CD4-positive, CD25-positive, alpha-beta regulatory T cell (primary cell): ENCODE measurements around the gene TIMM44. TPM values are rescaled to one million over a fixed set of nuclear protein-coding genes. Genes with fewer than 3 reads are reported as not detected.

ENCODE experiments used
- ATAC-seq, 2 donors: fragments of 150-1000 bp; cut with Tn5 transposase; one replicate each; pipeline ENCODE4 v1.10.0; 2021; ENCODE audit warnings: low read depth in 2 of 2, moderate number of reproducible peaks in 2 of 2, moderate library complexity in 1 of 2
- DNase-seq, 3 donors: peaks; one replicate each; pipeline versions ENCODE4 v3.0.0 to v3.0.0-alpha.2; 2012 to 2022; ENCODE audit warnings: mixed read lengths in 1 of 3
- H3K27ac ChIP-seq: one replicate; pipeline ENCODE4 v1.7.0; 2013; ENCODE audit warnings: mild to moderate bottlenecking, low read length; ENCODE audit not compliant: insufficient read depth, poor library complexity, severe bottlenecking
- H3K27me3 ChIP-seq: one replicate; pipeline ENCODE4 v1.7.0; 2013; ENCODE audit warnings: low read length; ENCODE audit not compliant: control insufficient read depth, insufficient read depth
- H3K36me3 ChIP-seq: one replicate; pipeline ENCODE4 v1.7.0; 2013; ENCODE audit warnings: mild to moderate bottlenecking, low read length, moderate library complexity; ENCODE audit not compliant: control insufficient read depth, insufficient read depth
- H3K4me1 ChIP-seq: 2 replicates; pipeline ENCODE4 v1.7.0; 2013; ENCODE audit warnings: mild to moderate bottlenecking, low read length; ENCODE audit not compliant: insufficient read depth, control insufficient read depth, poor library complexity, severe bottlenecking
- H3K4me3 ChIP-seq: one replicate; pipeline ENCODE4 v1.7.0; 2013; ENCODE audit warnings: low read depth, mild to moderate bottlenecking, low read length, moderate library complexity
- H3K9me3 ChIP-seq, 2 experiments: 1 replicate in 1 of 2; 2 replicates in 1 of 2; pipeline ENCODE4 v1.7.0; 2013; ENCODE audit warnings: low read length in 2 of 2, mild to moderate bottlenecking in 1 of 2, moderate library complexity in 1 of 2; ENCODE audit not compliant: control insufficient read depth in 2 of 2
- H3K27ac Mint-ChIP-seq, 3 donors: one replicate each; pipeline ENCODE4 v1.8.0; 2020 to 2022; ENCODE audit warnings: mild to moderate bottlenecking in 3 of 3, mixed read lengths in 3 of 3, moderate library complexity in 2 of 3
- H3K27me3 Mint-ChIP-seq: one replicate; pipeline ENCODE4 v1.8.0; 2022; ENCODE audit warnings: mild to moderate bottlenecking, mixed read lengths
- H3K36me3 Mint-ChIP-seq: one replicate; pipeline ENCODE4 v1.8.0; 2020; ENCODE audit warnings: mixed read lengths
- H3K4me1 Mint-ChIP-seq, 4 donors: one replicate each; pipeline ENCODE4 v1.8.0; 2020 to 2022; ENCODE audit warnings: mixed read lengths in 4 of 4, mild to moderate bottlenecking in 1 of 4
- H3K4me3 Mint-ChIP-seq, 4 donors: one replicate each; pipeline ENCODE4 v1.8.0; 2020 to 2022; ENCODE audit warnings: mild to moderate bottlenecking in 4 of 4, mixed read lengths in 4 of 4, moderate library complexity in 3 of 4
- H3K9me3 Mint-ChIP-seq, 7 donors: one replicate each; pipeline ENCODE4 v1.8.0; 2020 to 2022; ENCODE audit warnings: mixed read lengths in 7 of 7, mild to moderate bottlenecking in 3 of 7, moderate library complexity in 2 of 7
- polyA plus RNA-seq, 4 donors: library from polyadenylated mRNA; unstranded; fragments of 300-500 nt; fragmentation: Illumina TruSeq; gene quantifications; one replicate each; pipeline ENCODE4 v1.2.3, GENCODE V29; 2021
- total RNA-seq: library from RNA; stranded (reverse); gene quantifications from one replicate; pipeline ENCODE4 v1.2.3, GENCODE V29; 2022

The TIMM44 gene
- total RNA-seq (72.5 TPM), polyA plus RNA-seq (10 to 100 TPM; 14.0 to 16.5 (median 15.0) TPM)

GRCh38 chr19:7943444-7944176, at the start of gene TIMM44:
TIMM44 (minus strand) TSS chr19:7943666; CDS start chr19:7943651, 15 bp downstream.
- Histone ChIP-seq H3K27ac (peak within 1 kb of the TSS; percentile 96), H3K27me3 (no peaks in the 10 kb centered on the region), H3K4me3 (peak within 1 kb of the TSS; percentile 80), H3K36me3 (peaks cover 12% of the 10 kb centered on the region), H3K9me3 (no peaks in the 10 kb centered on the region), H3K4me1 (peaks cover 18% of the 10 kb centered on the region)
- H3K27me3 Mint-ChIP-seq: peaks cover 4% of the 10 kb centered on the region
- DNase-seq (peak; percentile 98 to 100 (median 99)), ATAC-seq (peak; percentile 97 to 98)
- H3K4me1 Mint-ChIP-seq: peaks cover 4 to 49% (median 24%) of the 10 kb centered on the region in 4 donors
- peak within 1 kb of the TSS; percentile 97 to 98 (median 98) for H3K27ac Mint-ChIP-seq
- H3K9me3 Mint-ChIP-seq: no peaks in the 10 kb centered on the region
- peak within 1 kb of the TSS; percentile 85 to 96 (median 93) for H3K4me3 Mint-ChIP-seq
- peaks cover 5% of the 10 kb centered on the region for H3K36me3 Mint-ChIP-seq

GRCh38 chr19:7992575-7992974, 49.1 kb upstream of the TIMM44 start:
- no peak for DNase-seq
- Mint-ChIP-seq H3K27ac (no peak overlapping the region), H3K27me3 (no peaks in the 10 kb centered on the region), H3K4me3 (no peak overlapping the region), H3K9me3 (no peaks in the 10 kb centered on the region), H3K4me1 (peaks cover 13 to 48% (median 37%) of the 10 kb centered on the region in 4 donors), H3K36me3 (peaks cover 20% of the 10 kb centered on the region)
- Histone ChIP-seq H3K36me3 (peaks cover 38% of the 10 kb centered on the region), H3K27me3 (no peaks in the 10 kb centered on the region), H3K4me3 (no peak overlapping the region), H3K9me3 (no peaks in the 10 kb centered on the region), H3K27ac (no peak overlapping the region), H3K4me1 (peaks cover 2% of the 10 kb centered on the region)
- no peak for ATAC-seq

- Mint-ChIP-seq H3K4me1 (peaks cover 6 to 25% (median 16%) of the 10 kb centered on the region in 4 donors), H3K27me3 (no peaks in the 10 kb centered on the region), H3K27ac (no peak overlapping the region), H3K4me3 (no peak overlapping the region), H3K9me3 (no peaks in the 10 kb centered on the region), H3K36me3 (peaks cover 28% of the 10 kb centered on the region)
- Histone ChIP-seq H3K4me3 (no peak overlapping the region), H3K4me1 (no peaks in the 10 kb centered on the region), H3K36me3 (peaks cover 64% of the 10 kb centered on the region), H3K27ac (no peak overlapping the region), H3K27me3 (no peaks in the 10 kb centered on the region), H3K9me3 (no peaks in the 10 kb centered on the region)
- DNase-seq (no peak), ATAC-seq (no peak)
These were observed 45.7 kb upstream of the TIMM44 start for GRCh38 chr19:7989071-7989575.

GRCh38 chr19:7988307-7988706, 44.8 kb upstream of the TIMM44 start:
- Histone ChIP-seq H3K27ac (no peak overlapping the region), H3K27me3 (no peaks in the 10 kb centered on the region), H3K9me3 (no peaks in the 10 kb centered on the region), H3K4me1 (no peaks in the 10 kb centered on the region), H3K36me3 (peaks cover 72% of the 10 kb centered on the region), H3K4me3 (no peak overlapping the region)
- no peak overlapping the region for H3K4me3 Mint-ChIP-seq
- H3K36me3 Mint-ChIP-seq: peaks cover 28% of the 10 kb centered on the region
- DNase-seq: no peak
- H3K4me1 Mint-ChIP-seq: peaks cover 0 to 20% (median 11%) of the 10 kb centered on the region in 4 donors
- no peak overlapping the region for H3K27ac Mint-ChIP-seq
- no peaks in the 10 kb centered on the region for H3K9me3 Mint-ChIP-seq
- H3K27me3 Mint-ChIP-seq: no peaks in the 10 kb centered on the region
- no peak for ATAC-seq

GRCh38 chr19:7987114-7987768, 43.8 kb upstream of the TIMM44 start:
- H3K27me3 Mint-ChIP-seq: no peaks in the 10 kb centered on the region
- DNase-seq (no peak), ATAC-seq (no peak)
- H3K4me1 Mint-ChIP-seq: peaks cover 0 to 16% (median 9%) of the 10 kb centered on the region in 4 donors
- H3K4me3 Mint-ChIP-seq: no peak overlapping the region
- Histone ChIP-seq H3K27ac (no peak overlapping the region), H3K9me3 (no peaks in the 10 kb centered on the region), H3K4me1 (no peaks in the 10 kb centered on the region), H3K4me3 (no peak overlapping the region), H3K36me3 (peaks cover 81% of the 10 kb centered on the region), H3K27me3 (no peaks in the 10 kb centered on the region)
- H3K27ac Mint-ChIP-seq: no peak overlapping the region
- H3K9me3 Mint-ChIP-seq: no peaks in the 10 kb centered on the region
- peaks cover 28% of the 10 kb centered on the region for H3K36me3 Mint-ChIP-seq

GRCh38 chr19:7986321-7987113, 43.1 kb upstream of the TIMM44 start:
- Histone ChIP-seq H3K27ac (no peak overlapping the region), H3K36me3 (peaks cover 86% of the 10 kb centered on the region), H3K9me3 (no peaks in the 10 kb centered on the region), H3K4me1 (no peaks in the 10 kb centered on the region), H3K27me3 (no peaks in the 10 kb centered on the region), H3K4me3 (no peak overlapping the region)
- H3K4me3 Mint-ChIP-seq: no peak overlapping the region
- no peak for DNase-seq
- H3K27ac Mint-ChIP-seq: peak overlapping the region in 2 of 3 donors; percentile 20 to 76
- peaks cover 28% of the 10 kb centered on the region for H3K36me3 Mint-ChIP-seq
- H3K4me1 Mint-ChIP-seq: peaks cover 0 to 14% (median 7%) of the 10 kb centered on the region in 4 donors
- no peaks in the 10 kb centered on the region for H3K9me3 Mint-ChIP-seq
- no peak for ATAC-seq
- H3K27me3 Mint-ChIP-seq: no peaks in the 10 kb centered on the region

GRCh38 chr19:7985481-7985911, 42.0 kb upstream of the TIMM44 start:
- peaks cover 79% of the 10 kb centered on the region for H3K36me3 ChIP-seq
- no peaks in the 10 kb centered on the region for H3K4me1 ChIP-seq
- DNase-seq: no peak
- peaks cover 0 to 13% (median 5%) of the 10 kb centered on the region in 4 donors for H3K4me1 Mint-ChIP-seq
- no peak overlapping the region for H3K27ac Mint-ChIP-seq
- ATAC-seq: no peak
- H3K9me3 ChIP-seq: no peaks in the 10 kb centered on the region
- no peaks in the 10 kb centered on the region for H3K27me3 ChIP-seq
- H3K4me3 ChIP-seq: no peak overlapping the region
- H3K27ac ChIP-seq: no peak overlapping the region
- peaks cover 26% of the 10 kb centered on the region for H3K36me3 Mint-ChIP-seq
- no peak overlapping the region for H3K4me3 Mint-ChIP-seq
- H3K27me3 Mint-ChIP-seq: no peaks in the 10 kb centered on the region
- H3K9me3 Mint-ChIP-seq: no peaks in the 10 kb centered on the region
